IMR-90 (cell line): ENCODE measurements around the gene TSPAN4. TPM values are rescaled to one million over a fixed set of nuclear protein-coding genes. Genes with fewer than 3 reads are reported as not detected.

ENCODE experiments used
- microRNA-seq, 2 experiments: library from miRNA; stranded (forward) in 1 of 2; unstranded in 1 of 2; fragments of 10-50 nt in 1 of 2; fragments of <30 nt in 1 of 2; gene quantifications in 1 of 2; microRNA quantifications in 1 of 2; one replicate each; pipeline versions ENCODE3 to v1.1.0; 2013 to 2020; ENCODE audit not compliant: insufficient read depth in 1 of 2, insufficient read length in 1 of 2, unreplicated experiment in 1 of 2
- polyA plus RNA-seq, 3 experiments: library from polyadenylated mRNA; depleted of rRNA; stranded (reverse); fragments of >200 nt; gene quantifications; 2 replicates each; pipeline ENCODE4 v1.2.3, GENCODE V29; 2012; ENCODE audit warnings: low replicate concordance in 1 of 3
- small RNA-seq, 5 experiments: library from RNA; depleted of rRNA; stranded (forward); fragments of <200 nt; gene quantifications; one replicate each; pipeline ENCODE3, GENCODE V24; 2012
- total RNA-seq: library from RNA; depleted of rRNA; stranded (reverse); fragments of >200 nt; gene quantifications from 2 replicates; pipeline ENCODE4 v1.2.3, GENCODE V29; 2012; rRNA removed

The TSPAN4 gene
- total and polyA plus RNA-seq, 2 of the 4 experiments (the other 2 are of a cell fraction): 161 to 293 TPM

Small RNA genes within 50 kb of the gene (microRNA-seq; reads per million reads assigned to microRNA genes)
- gene SNORA52 (ENCODE audit: insufficient read depth, insufficient read length): not detected

Small RNA genes within 50 kb of the gene (small RNA-seq; reads per million reads assigned to genes)
- 0 reads per million in 5 experiments for gene SNORA52

Other genes starting within 250 kb of the TSPAN4 start
- gene IRF7, start 226.9 kb upstream of the TSPAN4 start, total RNA-seq: 1.4 and 1.6 TPM in 2 replicates
- 4.5 and 5.8 TPM in 2 replicates for gene IRF7, start 226.9 kb upstream of the TSPAN4 start, polyA plus RNA-seq (2012; rRNA removed)
- gene CDHR5, start 217.9 kb upstream of the TSPAN4 start, total RNA-seq: not detected in 2 replicates
- gene CDHR5, start 217.9 kb upstream of the TSPAN4 start, polyA plus RNA-seq (2012; rRNA removed): not detected in 2 replicates
- gene SCT, start 215.7 kb upstream of the TSPAN4 start, total RNA-seq: not detected in 2 replicates
- not detected in 2 replicates for gene SCT, start 215.7 kb upstream of the TSPAN4 start, polyA plus RNA-seq (2012; rRNA removed)
- not detected in 2 replicates for gene DRD4, start 205.6 kb upstream of the TSPAN4 start, total RNA-seq
- not detected in 2 replicates for gene DRD4, start 205.6 kb upstream of the TSPAN4 start, polyA plus RNA-seq (2012; rRNA removed)
- 21.7 and 22.9 TPM in 2 replicates for gene DEAF1, start 147.6 kb upstream of the TSPAN4 start, total RNA-seq
- gene DEAF1, start 147.6 kb upstream of the TSPAN4 start, polyA plus RNA-seq (2012; rRNA removed): 31.6 and 35.8 TPM in 2 replicates
- gene TMEM80, start 147.0 kb upstream of the TSPAN4 start, total RNA-seq: 5.0 and 5.6 TPM in 2 replicates
- gene TMEM80, start 147.0 kb upstream of the TSPAN4 start, polyA plus RNA-seq (2012; rRNA removed): 21.2 and 21.7 TPM in 2 replicates
- 12.2 and 17.2 TPM in 2 replicates for gene EPS8L2, start 136.6 kb upstream of the TSPAN4 start, total RNA-seq
- gene EPS8L2, start 136.6 kb upstream of the TSPAN4 start, polyA plus RNA-seq (2012; rRNA removed): 38.7 and 39.4 TPM in 2 replicates
- 147 and 156 TPM in 2 replicates for gene TALDO1, start 95.4 kb upstream of the TSPAN4 start, total RNA-seq
- 210 and 228 TPM in 2 replicates for gene TALDO1, start 95.4 kb upstream of the TSPAN4 start, polyA plus RNA-seq (2012; rRNA removed)
- 3.0 and 4.2 TPM in 2 replicates for gene GATD1, start 65.4 kb upstream of the TSPAN4 start, total RNA-seq
- gene GATD1, start 65.4 kb upstream of the TSPAN4 start, polyA plus RNA-seq (2012; rRNA removed): 48.1 and 52.5 TPM in 2 replicates
- gene CEND1, start 52.8 kb upstream of the TSPAN4 start, total RNA-seq: 0.83 and 0.90 TPM in 2 replicates
- gene CEND1, start 52.8 kb upstream of the TSPAN4 start, polyA plus RNA-seq (2012; rRNA removed): 4.0 and 5.0 TPM in 2 replicates
- gene SLC25A22, start 44.6 kb upstream of the TSPAN4 start, total RNA-seq: 7.2 and 8.2 TPM in 2 replicates
- gene SLC25A22, start 44.6 kb upstream of the TSPAN4 start, polyA plus RNA-seq (2012; rRNA removed): 41.3 and 48.8 TPM in 2 replicates
- gene PIDD1, start 37.6 kb upstream of the TSPAN4 start, total RNA-seq: 0.56 and 1.3 TPM in 2 replicates
- 16.4 and 20.3 TPM in 2 replicates for gene PIDD1, start 37.6 kb upstream of the TSPAN4 start, polyA plus RNA-seq (2012; rRNA removed)
- 59.9 and 95.0 TPM in 2 replicates for gene RPLP2, start 32.9 kb upstream of the TSPAN4 start, total RNA-seq
- gene RPLP2, start 32.9 kb upstream of the TSPAN4 start, polyA plus RNA-seq (2012; rRNA removed): 1,851 and 1,897 TPM in 2 replicates
- 7.0 and 7.2 TPM in 2 replicates for gene PNPLA2, start 23.9 kb upstream of the TSPAN4 start, total RNA-seq
- gene PNPLA2, start 23.9 kb upstream of the TSPAN4 start, polyA plus RNA-seq (2012; rRNA removed): 94.3 and 109 TPM in 2 replicates
- 0.28 and 0.54 TPM in 2 replicates for gene CRACR2B, start 14.9 kb upstream of the TSPAN4 start, total RNA-seq
- 2.5 and 3.2 TPM in 2 replicates for gene CRACR2B, start 14.9 kb upstream of the TSPAN4 start, polyA plus RNA-seq (2012; rRNA removed)
- gene CD151, start 9.9 kb upstream of the TSPAN4 start, total RNA-seq: 789 and 1,150 TPM in 2 replicates
- 1,267 and 1,435 TPM in 2 replicates for gene CD151, start 9.9 kb upstream of the TSPAN4 start, polyA plus RNA-seq (2012; rRNA removed)
- gene POLR2L, start 323 bp upstream of the TSPAN4 start, total RNA-seq: 44.4 and 123 TPM in 2 replicates
- gene POLR2L, start 323 bp upstream of the TSPAN4 start, polyA plus RNA-seq (2012; rRNA removed): 416 and 907 TPM in 2 replicates
- 30.3 and 34.2 TPM in 2 replicates for gene CHID1, start 68.0 kb downstream of the TSPAN4 start, total RNA-seq
- gene CHID1, start 68.0 kb downstream of the TSPAN4 start, polyA plus RNA-seq (2012; rRNA removed): 121 and 140 TPM in 2 replicates
- gene AP2A2, start 83.0 kb downstream of the TSPAN4 start, total RNA-seq: 19.9 and 20.3 TPM in 2 replicates
- 49.0 and 53.6 TPM in 2 replicates for gene AP2A2, start 83.0 kb downstream of the TSPAN4 start, polyA plus RNA-seq (2012; rRNA removed)
- gene MUC6, start 193.9 kb downstream of the TSPAN4 start, total RNA-seq: not detected in 2 replicates
- not detected in 2 replicates for gene MUC6, start 193.9 kb downstream of the TSPAN4 start, polyA plus RNA-seq (2012; rRNA removed)
- gene MUC2, start 232.0 kb downstream of the TSPAN4 start, total RNA-seq: not detected in 2 replicates
- not detected in 2 replicates for gene MUC2, start 232.0 kb downstream of the TSPAN4 start, polyA plus RNA-seq (2012; rRNA removed)